Esophagus squamous epithelium (tissue), 5 donors: Measurements from ENCODE around the gene RAD51C. TPM values are rescaled to one million over a fixed set of nuclear protein-coding genes. Genes with fewer than 3 reads are reported as not detected.

Experiments
- DNase-seq: peaks from one replicate; lab custom pipeline; 2025; lab: John Stamatoyannopoulos, UW
- H3K27ac ChIP-seq, 4 donors: fragments of 200-600 bp; sonication (generic); one replicate each; pipeline ENCODE4 v1.5.1; 2016 to 2019; ENCODE audit warnings: mild to moderate bottlenecking in 1 of 4
- H3K27me3 ChIP-seq, 4 donors: fragments of 200-600 bp; sonication (generic); 1 replicate in 3 of 4; 2 replicates in 1 of 4; pipeline versions ENCODE4 v1.5.1 to v1.6.0; 2017 to 2021; ENCODE audit warnings: antibody characterized with exemption in 1 of 4
- H3K36me3 ChIP-seq, 3 donors: fragments of 200-600 bp; sonication (generic); one replicate each; pipeline ENCODE4 v1.5.1; 2016 to 2019
- H3K4me1 ChIP-seq, 3 donors: fragments of 200-600 bp; sonication (generic); one replicate each; pipeline ENCODE4 v1.5.1; 2017 to 2019
- H3K4me3 ChIP-seq, 4 donors: fragments of 200-600 bp; sonication (generic); 1 replicate in 3 of 4; 2 replicates in 1 of 4; pipeline ENCODE4 v1.5.1; 2016 to 2019; ENCODE audit warnings: mild to moderate bottlenecking in 2 of 4, moderate library complexity in 1 of 4
- H3K9me3 ChIP-seq, 3 donors: fragments of 200-600 bp; sonication (generic); one replicate each; pipeline ENCODE4 v1.5.1; 2016 to 2019
- POLR2A ChIP-seq, 4 donors: fragments of 450-650 bp; IDR thresholded peaks; one replicate each; pipeline ENCODE4 v1.6.1; 2017; ENCODE audit warnings: antibody characterized with exemption in 4 of 4, mild to moderate bottlenecking in 4 of 4, moderate library complexity in 3 of 4
- WGBS, 2 donors: methylation state at CpG; one replicate each; pipeline ENCODE4 v1.1.5; 2018; 5-methylcytosine and 5-hydroxymethylcytosine counted together
- intact Hi-C: fragments of 100-400 bp; cut with DNase I; formaldehyde crosslinking; loops from one replicate; pipeline ENCODE4 v1.15.0; 2022
- total RNA-seq, 4 donors: library from RNA; depleted of rRNA; stranded (reverse); fragments of >200 nt; gene quantifications; one replicate each; pipeline ENCODE4 v1.1.0, GENCODE V29; 2016
- TF ChIP-seq, protein P1 (sequence below), 6 experiments: fragments of 450-650 bp in 4 of 6; fragments of 200-600 bp in 2 of 6; sonication (generic) in 2 of 6; IDR thresholded peaks; one replicate each; pipeline ENCODE4 v1.5.1; 2016 to 2019; ENCODE audit warnings: antibody characterized with exemption in 6 of 6, mild to moderate bottlenecking in 4 of 6, moderate library complexity in 4 of 6
- donor health status: DM: yes; HTN: yes; CAD: no.

RAD51C gene
- total RNA-seq, 4 donors from 2014 or later = 11.6 to 19.2 (median 14.6) TPM

DNA sequence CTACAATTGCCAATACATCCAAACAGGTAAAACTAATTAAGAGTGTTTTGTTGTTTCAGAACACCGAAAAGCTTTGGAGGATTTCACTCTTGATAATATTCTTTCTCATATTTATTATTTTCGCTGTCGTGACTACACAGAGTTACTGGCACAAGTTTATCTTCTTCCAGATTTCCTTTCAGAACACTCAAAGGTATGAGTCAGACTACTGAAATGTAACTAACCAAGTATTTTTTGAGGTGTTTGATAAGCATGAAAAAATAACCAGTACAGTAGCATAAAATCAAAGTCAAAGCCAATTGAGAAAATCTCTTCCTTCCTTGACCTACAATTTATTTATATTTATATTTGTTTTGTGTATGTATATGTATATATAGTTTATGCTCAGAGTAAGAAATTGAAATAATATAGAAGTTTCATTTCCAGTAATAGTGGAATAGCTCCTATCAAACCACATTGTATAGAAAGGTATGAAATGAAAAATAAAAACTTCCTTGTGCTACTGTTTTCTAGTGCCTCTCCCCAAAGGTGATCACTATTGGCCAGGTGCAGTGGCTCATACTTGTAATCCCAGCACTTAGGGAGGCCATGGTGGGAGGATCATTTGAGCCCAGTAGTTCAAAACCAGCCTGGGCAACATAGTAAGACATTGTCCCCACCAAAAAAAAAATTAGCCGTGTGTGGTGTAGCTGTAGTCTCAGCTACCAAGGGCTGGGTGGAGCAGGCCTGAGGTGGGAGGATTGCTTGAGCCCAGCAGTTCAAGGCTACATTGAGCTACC is 10.9 kb downstream of the RAD51C start:
- Histone ChIP-seq H3K27ac (peak overlapping the region in 1 of 4 donors; percentile 23), H3K4me1 (no peaks in the 10 kb centered on the region), H3K4me3 (no peak overlapping the region), H3K9me3 (no peaks in the 10 kb centered on the region), H3K36me3 (peaks cover 0 to 66% (median 0%) of the 10 kb centered on the region in 3 donors), H3K27me3 (no peaks in the 10 kb centered on the region)
- 71 to 76% methylated on average over 4 of the region's 4 CpGs for WGBS, 2 donors
- intact Hi-C loops = loop anchor here (10.0 kb wide), 1 partner anchor 301 kb away; no protein-coding TSS in a partner anchor
- no peak for DNase-seq
- TF ChIP-seq, protein P1, sequence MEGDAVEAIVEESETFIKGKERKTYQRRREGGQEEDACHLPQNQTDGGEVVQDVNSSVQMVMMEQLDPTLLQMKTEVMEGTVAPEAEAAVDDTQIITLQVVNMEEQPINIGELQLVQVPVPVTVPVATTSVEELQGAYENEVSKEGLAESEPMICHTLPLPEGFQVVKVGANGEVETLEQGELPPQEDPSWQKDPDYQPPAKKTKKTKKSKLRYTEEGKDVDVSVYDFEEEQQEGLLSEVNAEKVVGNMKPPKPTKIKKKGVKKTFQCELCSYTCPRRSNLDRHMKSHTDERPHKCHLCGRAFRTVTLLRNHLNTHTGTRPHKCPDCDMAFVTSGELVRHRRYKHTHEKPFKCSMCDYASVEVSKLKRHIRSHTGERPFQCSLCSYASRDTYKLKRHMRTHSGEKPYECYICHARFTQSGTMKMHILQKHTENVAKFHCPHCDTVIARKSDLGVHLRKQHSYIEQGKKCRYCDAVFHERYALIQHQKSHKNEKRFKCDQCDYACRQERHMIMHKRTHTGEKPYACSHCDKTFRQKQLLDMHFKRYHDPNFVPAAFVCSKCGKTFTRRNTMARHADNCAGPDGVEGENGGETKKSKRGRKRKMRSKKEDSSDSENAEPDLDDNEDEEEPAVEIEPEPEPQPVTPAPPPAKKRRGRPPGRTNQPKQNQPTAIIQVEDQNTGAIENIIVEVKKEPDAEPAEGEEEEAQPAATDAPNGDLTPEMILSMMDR (IDR thresholded peaks at IDR 0.05) = no peak
- no peak for TF ChIP-seq POLR2A (IDR thresholded peaks at IDR 0.05)

DNA sequence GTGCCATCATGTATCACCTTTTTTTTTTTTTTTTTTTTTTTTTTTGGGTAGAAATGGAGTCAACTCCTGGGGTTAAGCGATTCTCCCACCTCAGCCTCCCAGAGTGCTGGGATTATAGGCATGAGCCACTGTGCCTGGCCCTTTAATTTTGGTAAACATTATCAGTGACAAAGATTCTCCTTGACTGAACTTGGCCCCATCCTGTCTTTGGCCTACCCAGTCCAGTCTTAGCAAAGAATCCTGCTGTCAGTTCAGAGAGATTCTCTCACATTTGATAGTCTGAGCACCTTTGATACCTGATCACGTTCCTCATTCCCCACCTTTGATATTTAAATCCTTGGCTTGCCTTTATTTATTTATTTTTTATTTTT is 11.5 kb downstream of the RAD51C start:
- Histone ChIP-seq H3K4me1 (no peaks in the 10 kb centered on the region), H3K36me3 (peaks cover 0 to 66% (median 0%) of the 10 kb centered on the region in 3 donors), H3K27ac (peak overlapping the region in 1 of 4 donors; percentile 23), H3K9me3 (no peaks in the 10 kb centered on the region), H3K27me3 (no peaks in the 10 kb centered on the region), H3K4me3 (no peak overlapping the region)
- intact Hi-C loops = loop anchor here (10.0 kb wide), 1 partner anchor 301 kb away; no protein-coding TSS in a partner anchor
- TF ChIP-seq POLR2A (IDR thresholded peaks at IDR 0.05) = no peak
- TF ChIP-seq, protein P1 (IDR thresholded peaks at IDR 0.05) = no peak
- 84 to 97% methylated on average over 2 of the region's 2 CpGs for WGBS, 2 donors
- no peak for DNase-seq

DNA sequence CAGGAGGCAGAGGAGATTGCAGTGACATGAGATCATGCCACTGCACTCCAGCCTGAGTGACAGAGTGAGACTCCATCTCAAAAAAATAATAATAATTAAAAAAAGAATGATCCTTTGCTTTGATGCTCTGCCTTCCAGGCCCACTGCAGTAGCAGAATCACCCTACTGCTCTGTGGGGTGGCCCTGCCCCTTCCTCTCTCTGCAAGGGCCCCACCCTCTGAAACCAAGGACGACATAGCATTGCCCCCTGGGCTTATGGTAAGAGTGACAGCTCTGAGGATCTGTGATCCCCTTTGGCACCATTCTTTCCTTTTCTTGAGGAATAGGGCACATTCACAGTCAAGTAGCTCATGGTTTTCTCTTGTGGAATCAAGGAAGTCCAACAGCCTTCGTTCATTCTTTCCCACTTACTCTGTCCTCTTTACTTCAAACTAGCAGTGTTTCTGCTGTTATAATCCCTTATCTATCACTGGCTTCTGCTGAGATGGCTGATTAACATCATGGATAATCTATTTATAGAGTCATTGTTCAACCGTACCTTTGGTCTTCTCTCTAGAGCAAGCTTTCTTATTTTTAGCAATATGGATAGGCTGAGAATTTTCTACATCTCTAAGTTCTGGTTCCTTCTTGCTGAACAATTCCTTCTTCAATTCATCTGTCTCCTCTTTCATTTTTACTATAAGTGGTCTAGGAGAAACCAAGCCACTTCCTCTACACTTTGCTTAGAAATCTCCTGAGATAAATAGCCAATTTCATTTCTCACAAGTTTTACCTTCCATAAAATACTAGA is 14.1 kb downstream of the RAD51C start:
- no peaks in the 10 kb centered on the region for H3K9me3 ChIP-seq

GRCh38 chr17:58710948-58711552 is 18.6 kb downstream of the RAD51C start:
- no peaks in the 10 kb centered on the region for H3K27me3 ChIP-seq
- TF ChIP-seq, protein P1 (IDR thresholded peaks at IDR 0.05) = peak; percentile 26 to 83 (median 72)
- TF ChIP-seq POLR2A (IDR thresholded peaks at IDR 0.05) = no peak
- no peak overlapping the region for H3K27ac ChIP-seq
- 48 to 49% methylated on average over 4 of the region's 4 CpGs for WGBS, 2 donors
- no peak for DNase-seq
- intact Hi-C loops = no loop called here
- no peak overlapping the region for H3K4me3 ChIP-seq
- no peaks in the 10 kb centered on the region for H3K4me1 ChIP-seq
- peaks cover 0 to 51% (median 0%) of the 10 kb centered on the region in 3 donors for H3K36me3 ChIP-seq
- no peaks in the 10 kb centered on the region for H3K9me3 ChIP-seq

More for the DNA sequence above, 14.1 kb downstream of the RAD51C start:
- 58 to 65% methylated on average over 3 of the region's 3 CpGs for WGBS, 2 donors
- Histone ChIP-seq H3K27ac (no peak overlapping the region), H3K4me1 (no peaks in the 10 kb centered on the region), H3K36me3 (peaks cover 0 to 57% (median 0%) of the 10 kb centered on the region in 3 donors), H3K27me3 (no peaks in the 10 kb centered on the region), H3K4me3 (no peak overlapping the region)
- intact Hi-C loops = loop anchor here (10.0 kb wide), 1 partner anchor 298 kb away; no protein-coding TSS in a partner anchor
- TF ChIP-seq POLR2A (IDR thresholded peaks at IDR 0.05) = no peak
- TF ChIP-seq, protein P1 (IDR thresholded peaks at IDR 0.05) = no peak
- no peak for DNase-seq
